K562 (cell line): ENCODE measurements around the gene EYA2. TPM values are rescaled to one million over a fixed set of nuclear protein-coding genes. Genes with fewer than 3 reads are reported as not detected.
A peak's percentile ranks its signal among the peaks of the same experiment; 100 is the strongest.

Source experiments
- ATF4 ChIP-seq: fragments of 450-650 bp; formaldehyde crosslinking; IDR thresholded peaks from 2 replicates; pipeline ENCODE4 v1.4.0; 2022; ENCODE audit warnings: mild to moderate bottlenecking, moderate library complexity
- CXXC5 ChIP-seq: fragments of 250-450 bp; sonication (Bioruptor Pico); IDR thresholded peaks from 2 replicates; pipeline ENCODE4 v1.8.0; 2022; ENCODE audit warnings: inconsistent platforms, mild to moderate bottlenecking, moderate library complexity
- DEAF1 ChIP-seq: fragments of 450-650 bp; formaldehyde crosslinking; IDR thresholded peaks from 2 replicates; pipeline ENCODE4 v1.4.0; 2020; ENCODE audit warnings: mild to moderate bottlenecking, moderate library complexity
- GMEB1 ChIP-seq: fragments of 250-450 bp; sonication (Bioruptor Pico); IDR thresholded peaks from 2 replicates; pipeline ENCODE4 v1.4.0; 2020; ENCODE audit warnings: mild to moderate bottlenecking
- POU5F1 ChIP-seq: fragments of 150-350 bp; IDR thresholded peaks from 2 replicates; pipeline ENCODE4 v1.6.1; 2014; ENCODE audit warnings: borderline replicate concordance, low read length, low read depth, mild to moderate bottlenecking; ENCODE audit not compliant: partially characterized antibody
- RBM15 ChIP-seq: fragments of 200-400 bp; formaldehyde crosslinking; IDR thresholded peaks from 2 replicates; pipeline ENCODE4 v1.6.1; 2018; ENCODE audit warnings: mild to moderate bottlenecking, low read length, moderate library complexity; ENCODE audit not compliant: insufficient read depth
- SIX5 ChIP-seq, 2 experiments: IDR thresholded peaks; 2 replicates each; pipeline ENCODE4 v1.6.1; 2011; ENCODE audit warnings: low read length in 2 of 2, borderline replicate concordance in 1 of 2, low read depth in 1 of 2, mild to moderate bottlenecking in 1 of 2, moderate library complexity in 1 of 2; ENCODE audit not compliant: insufficient read depth in 1 of 2
- SNIP1 ChIP-seq: fragments of 450-650 bp; IDR thresholded peaks from 2 replicates; pipeline ENCODE4 v1.7.1; 2017; ENCODE audit warnings: low read depth, mild to moderate bottlenecking
- ZNF217 ChIP-seq: sonication (generic); formaldehyde crosslinking; IDR thresholded peaks from 2 replicates; pipeline ENCODE4 v1.8.0; 2022; ENCODE audit warnings: mild to moderate bottlenecking, missing genetic modification reagents
- ZNF639 ChIP-seq, 2 experiments: fragments of 200-800 bp in 1 of 2; sonication (Bioruptor generic) in 1 of 2; sonication (generic) in 1 of 2; formaldehyde crosslinking in 1 of 2; IDR thresholded peaks in 1 of 2; conservative IDR thresholded peaks in 1 of 2; 2 replicates each; pipeline versions ENCODE4 v1.5.0 to v1.6.1; 2016 to 2020; ENCODE audit warnings: missing compliant biosample characterization in 1 of 2, missing genetic modification characterization in 1 of 2, missing genetic modification reagents in 1 of 2
- ZNF766 ChIP-seq: fragments of 200-800 bp; sonication (Bioruptor generic); conservative IDR thresholded peaks from 2 replicates; pipeline ENCODE4 v1.6.1; 2016; ENCODE audit warnings: missing genetic modification characterization, missing compliant biosample characterization
- polyA plus RNA-seq, 8 experiments: library from polyadenylated mRNA; depleted of rRNA in 4 of 8; stranded (reverse) in 5 of 8; unstranded in 3 of 8; fragments of >200 nt; fragmentation: Nextera tagmentation in 2 of 8; fragmentation: Illumina TruSeq in 1 of 8; extraction: Ambion mirVana in 2 of 8; extraction: Trizol in 1 of 8; gene quantifications; 2 replicates each; pipeline versions ENCODE4 v1.2.1 to v1.2.3, GENCODE V29; 2011 to 2014; ENCODE audit warnings: inconsistent platforms in 1 of 8, missing spikeins in 1 of 8
- total RNA-seq, 7 experiments: library from RNA; depleted of rRNA in 6 of 7; stranded (reverse); fragments of >200 nt in 6 of 7; fragmentation: Illumina TruSeq in 2 of 7; extraction: Trizol in 2 of 7; gene quantifications; 2 replicates each; pipeline versions ENCODE4 v1.2.1 to v1.2.3, GENCODE V29; 2011 to 2021; ENCODE audit warnings: low replicate concordance in 1 of 7
- TF ChIP-seq, protein P1 (sequence below): fragments of 250-450 bp; sonication (Bioruptor Pico); IDR thresholded peaks from 2 replicates; pipeline ENCODE4 v1.4.0; 2020; ENCODE audit warnings: mild to moderate bottlenecking, moderate library complexity, borderline replicate concordance
- TF ChIP-seq, protein P2 (sequence below): fragments of 250-450 bp; sonication (Bioruptor Pico); IDR thresholded peaks from 2 replicates; pipeline ENCODE4 v1.5.0; 2020; ENCODE audit warnings: mild to moderate bottlenecking, borderline replicate concordance

EYA2 gene
- total and polyA plus RNA-seq, 9 of the 15 experiments (the other 6 are each of a cell fraction or from before 2014, with no cell fraction given) = 0.03 TPM; not detected in 8

GRCh38 chr20:47150403-47151152 is 255.9 kb downstream of the EYA2 start (continued):
- TF ChIP-seq, protein P1, sequence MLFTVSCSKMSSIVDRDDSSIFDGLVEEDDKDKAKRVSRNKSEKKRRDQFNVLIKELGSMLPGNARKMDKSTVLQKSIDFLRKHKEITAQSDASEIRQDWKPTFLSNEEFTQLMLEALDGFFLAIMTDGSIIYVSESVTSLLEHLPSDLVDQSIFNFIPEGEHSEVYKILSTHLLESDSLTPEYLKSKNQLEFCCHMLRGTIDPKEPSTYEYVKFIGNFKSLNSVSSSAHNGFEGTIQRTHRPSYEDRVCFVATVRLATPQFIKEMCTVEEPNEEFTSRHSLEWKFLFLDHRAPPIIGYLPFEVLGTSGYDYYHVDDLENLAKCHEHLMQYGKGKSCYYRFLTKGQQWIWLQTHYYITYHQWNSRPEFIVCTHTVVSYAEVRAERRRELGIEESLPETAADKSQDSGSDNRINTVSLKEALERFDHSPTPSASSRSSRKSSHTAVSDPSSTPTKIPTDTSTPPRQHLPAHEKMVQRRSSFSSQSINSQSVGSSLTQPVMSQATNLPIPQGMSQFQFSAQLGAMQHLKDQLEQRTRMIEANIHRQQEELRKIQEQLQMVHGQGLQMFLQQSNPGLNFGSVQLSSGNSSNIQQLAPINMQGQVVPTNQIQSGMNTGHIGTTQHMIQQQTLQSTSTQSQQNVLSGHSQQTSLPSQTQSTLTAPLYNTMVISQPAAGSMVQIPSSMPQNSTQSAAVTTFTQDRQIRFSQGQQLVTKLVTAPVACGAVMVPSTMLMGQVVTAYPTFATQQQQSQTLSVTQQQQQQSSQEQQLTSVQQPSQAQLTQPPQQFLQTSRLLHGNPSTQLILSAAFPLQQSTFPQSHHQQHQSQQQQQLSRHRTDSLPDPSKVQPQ (CRISPR knock-in tag) = no peak
- TF ChIP-seq ATF4 (no peak), SIX5 (IDR thresholded peaks at IDR 0.05; ENCODE audit: borderline replicate concordance in 1 of 2, insufficient read depth in 1 of 2, low read depth in 1 of 2, low read length in 2 of 2) (peak; percentile 86 to 92), RBM15 (no peak), GMEB1 (no peak), ZNF639 (CRISPR knock-in tag; conservative IDR thresholded peaks at IDR 0.05 in 1 of 2, IDR thresholded peaks at IDR 0.05 in 1 of 2) (no peak), ZNF766 (no peak), DEAF1 (CRISPR knock-in tag) (no peak), POU5F1 (no peak), CXXC5 (CRISPR knock-in tag) (no peak), ZNF217 (CRISPR knock-in tag) (no peak), SNIP1 (no peak)
- TF ChIP-seq, protein P2, sequence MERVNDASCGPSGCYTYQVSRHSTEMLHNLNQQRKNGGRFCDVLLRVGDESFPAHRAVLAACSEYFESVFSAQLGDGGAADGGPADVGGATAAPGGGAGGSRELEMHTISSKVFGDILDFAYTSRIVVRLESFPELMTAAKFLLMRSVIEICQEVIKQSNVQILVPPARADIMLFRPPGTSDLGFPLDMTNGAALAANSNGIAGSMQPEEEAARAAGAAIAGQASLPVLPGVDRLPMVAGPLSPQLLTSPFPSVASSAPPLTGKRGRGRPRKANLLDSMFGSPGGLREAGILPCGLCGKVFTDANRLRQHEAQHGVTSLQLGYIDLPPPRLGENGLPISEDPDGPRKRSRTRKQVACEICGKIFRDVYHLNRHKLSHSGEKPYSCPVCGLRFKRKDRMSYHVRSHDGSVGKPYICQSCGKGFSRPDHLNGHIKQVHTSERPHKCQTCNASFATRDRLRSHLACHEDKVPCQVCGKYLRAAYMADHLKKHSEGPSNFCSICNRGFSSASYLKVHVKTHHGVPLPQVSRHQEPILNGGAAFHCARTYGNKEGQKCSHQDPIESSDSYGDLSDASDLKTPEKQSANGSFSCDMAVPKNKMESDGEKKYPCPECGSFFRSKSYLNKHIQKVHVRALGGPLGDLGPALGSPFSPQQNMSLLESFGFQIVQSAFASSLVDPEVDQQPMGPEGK = no peak
